Right atrium auricular region (tissue), 2 donors: ENCODE results near the gene TBC1D16. TPM values are rescaled to one million over a fixed set of nuclear protein-coding genes. Genes with fewer than 3 reads are reported as not detected.

ENCODE experiments used
- DNase-seq: peaks from one replicate; pipeline ENCODE4 v3.0.0-alpha.2; 2019; ENCODE audit warnings: low spot score
- H3K27ac ChIP-seq, 2 donors: fragments of 200-600 bp; sonication (generic); 1 replicate in 1 of 2; 2 replicates in 1 of 2; pipeline ENCODE4 v1.5.1; 2016 to 2019
- H3K27me3 ChIP-seq, 2 donors: fragments of 200-600 bp; sonication (generic); one replicate each; pipeline versions ENCODE4 v1.5.1 to v1.6.0; 2017 to 2019
- H3K36me3 ChIP-seq: fragments of 200-600 bp; sonication (generic); one replicate; pipeline ENCODE4 v1.5.1; 2016
- H3K4me1 ChIP-seq, 2 donors: fragments of 200-600 bp; sonication (generic); one replicate each; pipeline versions ENCODE4 v1.5.1 to v1.6.0; 2017 to 2019
- H3K4me3 ChIP-seq, 2 donors: fragments of 200-600 bp; sonication (generic); 1 replicate in 1 of 2; 2 replicates in 1 of 2; pipeline ENCODE4 v1.5.1; 2017 to 2019; ENCODE audit warnings: mild to moderate bottlenecking in 1 of 2, moderate library complexity in 1 of 2
- H3K9me3 ChIP-seq, 2 donors: fragments of 200-600 bp; sonication (generic); one replicate each; pipeline ENCODE4 v1.5.1; 2019
- total RNA-seq, 2 donors: library from RNA; depleted of rRNA; stranded (reverse); fragments of >200 nt; gene quantifications; one replicate each; pipeline ENCODE4 v1.1.0, GENCODE V29; 2016
- TF ChIP-seq, protein P1 (sequence below), 2 donors: fragments of 200-600 bp; sonication (generic); IDR thresholded peaks; one replicate each; pipeline ENCODE4 v1.5.1; 2019; ENCODE audit warnings: antibody characterized with exemption in 2 of 2

Gene TBC1D16
- total RNA-seq, 2 donors from 2014 or later, result 9.8 to 19.4 TPM

DNA sequence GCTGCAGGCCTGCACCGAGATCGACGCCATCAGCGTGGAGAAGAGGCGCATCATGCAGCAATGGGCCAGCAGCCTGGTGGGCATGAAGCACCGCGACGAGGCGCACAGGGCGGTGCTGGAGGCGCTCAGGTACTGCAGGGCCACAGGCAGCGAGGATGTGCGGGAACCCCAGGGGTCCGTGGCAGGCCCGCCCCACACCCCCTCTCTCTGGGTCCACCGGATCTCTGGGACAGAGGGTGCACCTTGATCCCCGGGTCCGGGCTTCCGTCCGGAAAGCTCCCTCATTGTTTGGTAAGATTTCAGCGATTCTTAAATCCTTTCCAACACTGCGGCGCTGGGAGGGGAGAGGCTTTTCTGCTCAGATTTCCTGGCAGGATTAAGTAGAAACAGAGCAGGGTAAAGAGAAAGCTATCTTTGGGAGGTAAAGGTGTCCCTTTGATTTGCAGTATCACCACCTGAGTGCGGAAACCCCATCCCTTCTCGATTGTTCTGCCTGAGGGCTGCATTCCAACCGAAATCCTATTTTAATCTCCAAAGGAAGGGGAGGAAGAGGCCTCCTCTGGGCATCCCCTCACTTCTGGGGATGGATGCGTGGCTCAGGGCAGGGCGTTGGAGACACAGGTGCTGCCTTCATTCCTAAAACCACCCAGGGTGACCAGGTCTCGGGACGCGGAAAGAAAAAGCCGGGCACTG is 30.0 kb upstream of the TBC1D16 start:
- H3K27me3 ChIP-seq, result no peaks in the 10 kb centered on the region
- H3K36me3 ChIP-seq, result no peaks in the 10 kb centered on the region
- H3K27ac ChIP-seq, result no peak overlapping the region
- peaks cover 0 to 29% of the 10 kb centered on the region in 2 donors for H3K4me1 ChIP-seq
- no peak overlapping the region for H3K4me3 ChIP-seq
- no peak for DNase-seq
- H3K9me3 ChIP-seq, result no peaks in the 10 kb centered on the region
- TF ChIP-seq, protein P1, sequence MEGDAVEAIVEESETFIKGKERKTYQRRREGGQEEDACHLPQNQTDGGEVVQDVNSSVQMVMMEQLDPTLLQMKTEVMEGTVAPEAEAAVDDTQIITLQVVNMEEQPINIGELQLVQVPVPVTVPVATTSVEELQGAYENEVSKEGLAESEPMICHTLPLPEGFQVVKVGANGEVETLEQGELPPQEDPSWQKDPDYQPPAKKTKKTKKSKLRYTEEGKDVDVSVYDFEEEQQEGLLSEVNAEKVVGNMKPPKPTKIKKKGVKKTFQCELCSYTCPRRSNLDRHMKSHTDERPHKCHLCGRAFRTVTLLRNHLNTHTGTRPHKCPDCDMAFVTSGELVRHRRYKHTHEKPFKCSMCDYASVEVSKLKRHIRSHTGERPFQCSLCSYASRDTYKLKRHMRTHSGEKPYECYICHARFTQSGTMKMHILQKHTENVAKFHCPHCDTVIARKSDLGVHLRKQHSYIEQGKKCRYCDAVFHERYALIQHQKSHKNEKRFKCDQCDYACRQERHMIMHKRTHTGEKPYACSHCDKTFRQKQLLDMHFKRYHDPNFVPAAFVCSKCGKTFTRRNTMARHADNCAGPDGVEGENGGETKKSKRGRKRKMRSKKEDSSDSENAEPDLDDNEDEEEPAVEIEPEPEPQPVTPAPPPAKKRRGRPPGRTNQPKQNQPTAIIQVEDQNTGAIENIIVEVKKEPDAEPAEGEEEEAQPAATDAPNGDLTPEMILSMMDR (IDR thresholded peaks at IDR 0.05), result no peak

DNA sequence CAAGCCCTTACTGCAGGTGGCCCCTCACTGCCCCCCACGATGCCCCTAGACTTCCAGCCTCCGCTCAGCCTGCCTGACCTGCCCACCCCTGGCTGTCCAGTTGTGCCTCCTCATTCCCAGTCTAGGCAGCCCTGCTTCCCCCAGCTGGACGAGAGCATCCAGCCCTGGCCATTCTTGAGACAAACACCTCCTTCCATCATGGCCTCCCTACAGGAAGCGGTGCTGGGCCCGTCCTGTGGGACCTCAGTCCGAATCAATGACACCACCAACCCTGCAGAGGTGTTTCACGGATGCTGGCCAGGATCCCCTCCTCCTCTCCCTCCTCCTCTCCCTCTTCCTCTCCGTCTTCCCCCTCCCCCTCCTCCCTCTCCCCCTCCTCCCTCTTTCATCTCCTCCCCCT is 29.0 kb upstream of the TBC1D16 start:
- H3K27ac ChIP-seq, result peak overlapping the region; percentile 26 to 35
- H3K4me3 ChIP-seq, result no peak overlapping the region

DNA sequence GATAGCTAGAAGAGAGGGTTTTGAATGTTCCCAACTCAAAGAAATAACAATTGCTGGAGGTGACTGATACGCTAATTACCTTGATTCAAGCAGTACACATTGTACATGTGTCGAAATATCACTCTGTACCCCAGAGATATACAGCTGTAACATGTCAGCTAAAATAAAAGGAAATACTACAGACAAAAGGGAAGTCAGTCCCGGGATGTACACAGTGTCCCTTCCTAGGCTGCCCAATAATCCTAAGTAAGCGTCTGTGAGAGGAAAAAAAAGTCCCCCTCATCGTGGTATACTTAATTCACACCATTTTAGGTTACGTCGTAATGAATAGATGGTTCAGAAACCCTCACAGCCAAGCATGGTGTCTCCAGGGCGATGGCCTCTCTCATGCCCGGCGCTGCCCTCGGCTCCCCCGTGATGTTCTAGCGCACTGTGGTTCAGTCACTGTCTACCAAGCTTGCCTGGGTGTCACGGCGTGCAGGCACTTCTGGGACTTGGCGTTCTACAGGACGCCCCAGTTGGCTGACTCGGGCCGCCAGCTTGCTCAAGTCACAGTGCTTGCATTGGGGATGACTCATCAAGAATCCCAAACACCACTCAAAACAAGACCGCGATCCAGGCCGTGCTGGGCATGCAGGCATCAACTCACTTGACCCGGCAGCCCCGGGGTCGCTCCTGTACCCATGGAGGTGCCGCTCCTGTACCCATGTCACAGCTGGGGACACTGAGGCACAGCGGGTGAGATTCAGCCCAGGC is 28.3 kb upstream of the TBC1D16 start:
- no peaks in the 10 kb centered on the region for H3K27me3 ChIP-seq
- no peaks in the 10 kb centered on the region for H3K36me3 ChIP-seq
- no peaks in the 10 kb centered on the region for H3K9me3 ChIP-seq
- DNase-seq, result peak; percentile 86
- peak overlapping the region; percentile 26 to 35 for H3K27ac ChIP-seq
- H3K4me3 ChIP-seq, result no peak overlapping the region
- TF ChIP-seq, protein P1 (IDR thresholded peaks at IDR 0.05), result no peak
- peaks cover 0 to 13% of the 10 kb centered on the region in 2 donors for H3K4me1 ChIP-seq

More for the DNA sequence above, 29.0 kb upstream of the TBC1D16 start:
- Histone ChIP-seq H3K36me3 (no peaks in the 10 kb centered on the region), H3K9me3 (no peaks in the 10 kb centered on the region), H3K4me1 (peaks cover 0 to 20% of the 10 kb centered on the region in 2 donors), H3K27me3 (no peaks in the 10 kb centered on the region)
- TF ChIP-seq, protein P1 (IDR thresholded peaks at IDR 0.05), result no peak
- DNase-seq, result no peak

DNA sequence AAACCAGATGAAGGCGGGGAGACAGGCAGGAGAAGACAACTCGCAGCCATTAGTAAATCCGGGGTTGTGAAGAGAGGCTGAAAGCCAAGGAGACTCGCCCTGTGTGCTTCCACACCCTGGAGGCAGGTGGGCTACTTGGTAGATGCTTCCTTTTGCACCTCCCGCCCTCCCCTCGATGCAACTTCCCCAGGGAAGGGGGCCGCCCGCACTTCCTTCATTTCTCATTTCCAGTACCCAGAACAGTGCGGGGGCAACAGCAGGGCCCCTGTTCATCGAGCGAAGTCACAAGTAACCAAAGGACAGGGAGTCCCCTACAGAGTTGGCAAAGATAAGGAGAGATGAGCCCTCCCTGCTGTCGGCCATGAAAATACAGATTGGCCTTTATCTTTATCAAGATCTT is 25.7 kb upstream of the TBC1D16 start:
- no peaks in the 10 kb centered on the region for H3K36me3 ChIP-seq
- no peaks in the 10 kb centered on the region for H3K27me3 ChIP-seq
- H3K4me1 ChIP-seq, result peaks cover 0 to 5% of the 10 kb centered on the region in 2 donors
- no peak overlapping the region for H3K4me3 ChIP-seq
- no peaks in the 10 kb centered on the region for H3K9me3 ChIP-seq
- no peak for DNase-seq
- TF ChIP-seq, protein P1 (IDR thresholded peaks at IDR 0.05), result no peak
- no peak overlapping the region for H3K27ac ChIP-seq

DNA sequence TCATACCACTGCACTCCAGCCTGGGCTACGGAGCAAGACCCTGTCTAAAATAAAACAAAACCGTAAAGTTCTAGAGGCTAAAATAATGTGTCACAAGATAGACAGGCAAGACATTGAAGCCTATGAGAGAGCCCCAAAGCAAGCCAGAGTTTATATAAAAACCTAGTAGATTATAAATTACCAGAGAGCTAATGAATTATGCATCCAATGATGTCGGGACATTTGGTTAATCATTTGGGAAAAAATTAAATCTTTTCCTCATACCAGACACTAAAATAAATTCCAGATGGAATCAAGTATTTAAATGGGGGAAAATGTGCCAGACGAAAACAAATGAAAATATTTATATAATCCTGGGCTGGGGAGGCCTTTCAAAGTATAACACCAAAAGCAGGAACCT is 25.0 kb upstream of the TBC1D16 start:
- Histone ChIP-seq H3K27ac (no peak overlapping the region), H3K27me3 (no peaks in the 10 kb centered on the region), H3K4me3 (no peak overlapping the region), H3K9me3 (no peaks in the 10 kb centered on the region), H3K36me3 (no peaks in the 10 kb centered on the region), H3K4me1 (peaks cover 0 to 5% of the 10 kb centered on the region in 2 donors)
- no peak for DNase-seq
- TF ChIP-seq, protein P1 (IDR thresholded peaks at IDR 0.05), result no peak
